NB4 (cell line): Measurements from ENCODE around the gene ZSCAN20.

Experiments used
- MYC ChIP-seq: IDR thresholded peaks from 2 replicates; pipeline ENCODE4 v1.6.1; 2011; ENCODE audit warnings: low read depth, low read length
- POLR2A ChIP-seq: IDR thresholded peaks from 2 replicates; pipeline ENCODE4 v1.6.1; 2011; ENCODE audit warnings: mild to moderate bottlenecking; ENCODE audit not compliant: insufficient read length; ENCODE audit errors: extremely low read depth
- TF ChIP-seq, protein P1 (sequence below): IDR thresholded peaks from one replicate; pipeline ENCODE4 v1.5.1; 2012; ENCODE audit warnings: low read depth, low read length

DNA sequence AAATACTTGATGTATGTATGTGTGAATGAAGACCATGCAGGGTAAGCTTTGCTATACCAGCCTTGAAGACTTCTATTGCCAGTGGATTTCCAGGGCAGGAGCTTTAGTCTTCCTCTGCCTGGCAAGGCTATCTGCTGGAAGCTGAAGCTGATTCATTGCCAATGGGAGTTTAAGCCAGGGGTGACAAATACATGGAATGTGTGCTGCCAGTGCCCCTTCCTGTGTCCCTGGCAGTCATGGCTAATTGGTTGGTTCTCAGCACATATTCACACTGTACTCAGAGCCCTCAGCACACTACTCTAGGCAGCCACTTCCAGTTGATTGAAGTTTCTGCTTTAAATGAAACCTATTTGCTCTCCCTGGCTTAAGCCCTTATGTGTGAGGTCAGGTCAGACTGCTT is 1.5 kb downstream of the ZSCAN20 start:
- TF ChIP-seq, protein P1, sequence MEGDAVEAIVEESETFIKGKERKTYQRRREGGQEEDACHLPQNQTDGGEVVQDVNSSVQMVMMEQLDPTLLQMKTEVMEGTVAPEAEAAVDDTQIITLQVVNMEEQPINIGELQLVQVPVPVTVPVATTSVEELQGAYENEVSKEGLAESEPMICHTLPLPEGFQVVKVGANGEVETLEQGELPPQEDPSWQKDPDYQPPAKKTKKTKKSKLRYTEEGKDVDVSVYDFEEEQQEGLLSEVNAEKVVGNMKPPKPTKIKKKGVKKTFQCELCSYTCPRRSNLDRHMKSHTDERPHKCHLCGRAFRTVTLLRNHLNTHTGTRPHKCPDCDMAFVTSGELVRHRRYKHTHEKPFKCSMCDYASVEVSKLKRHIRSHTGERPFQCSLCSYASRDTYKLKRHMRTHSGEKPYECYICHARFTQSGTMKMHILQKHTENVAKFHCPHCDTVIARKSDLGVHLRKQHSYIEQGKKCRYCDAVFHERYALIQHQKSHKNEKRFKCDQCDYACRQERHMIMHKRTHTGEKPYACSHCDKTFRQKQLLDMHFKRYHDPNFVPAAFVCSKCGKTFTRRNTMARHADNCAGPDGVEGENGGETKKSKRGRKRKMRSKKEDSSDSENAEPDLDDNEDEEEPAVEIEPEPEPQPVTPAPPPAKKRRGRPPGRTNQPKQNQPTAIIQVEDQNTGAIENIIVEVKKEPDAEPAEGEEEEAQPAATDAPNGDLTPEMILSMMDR, result no peak
- no peak for TF ChIP-seq MYC
- TF ChIP-seq POLR2A, result no peak
